RWPE1 (cell line): ENCODE measurements around the gene WSCD2.

Experiments used
- CTCF ChIA-PET: fragments of 350-600 bp; sonication (Branson Sonifier 250); formaldehyde crosslinking; extraction: SDS; loops from one replicate; lab custom pipeline; 2021; lab: Yijun Ruan, JAX
- POLR2A ChIA-PET: fragments of 400-600 bp; formaldehyde crosslinking; extraction: SDS; loops from one replicate; lab custom pipeline; 2020; ENCODE audit warnings: antibody characterized with exemption; ENCODE audit not compliant: low non-redundant PET; lab: Yijun Ruan, JAX
- DNase-seq: peaks from one replicate; pipeline ENCODE4 v3.0.0; 2012; ENCODE audit warnings: low spot score
- H3K27ac ChIP-seq: fragments of 450-650 bp; 2 replicates; pipeline ENCODE4 v1.5.1; 2017
- TF ChIP-seq, protein P1 (sequence below): fragments of 450-650 bp; conservative IDR thresholded peaks from 2 replicates; pipeline ENCODE4 v1.5.1; 2017; ENCODE audit warnings: low read depth, mild to moderate bottlenecking

WSCD2 gene

DNA sequence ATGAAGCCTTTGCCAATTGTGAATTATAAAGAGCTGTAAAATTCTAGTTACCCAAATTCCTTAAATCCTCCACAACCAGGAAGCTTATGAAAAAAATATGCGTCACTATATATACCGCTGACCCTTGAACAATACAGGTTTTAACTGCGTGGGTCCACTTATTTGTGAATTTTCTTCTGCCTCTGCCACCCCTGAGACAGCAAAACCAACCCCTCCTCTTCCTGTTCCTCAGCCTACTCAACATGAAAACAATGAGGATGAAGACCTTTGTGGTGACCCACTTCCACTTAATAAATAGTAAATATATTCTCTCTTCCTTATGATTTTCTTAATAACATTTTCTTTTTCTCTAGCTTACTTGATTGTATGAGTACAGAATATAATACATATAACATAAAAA lies 167.9 kb downstream of the WSCD2 start:
- DNase-seq = no peak
- TF ChIP-seq, protein P1, sequence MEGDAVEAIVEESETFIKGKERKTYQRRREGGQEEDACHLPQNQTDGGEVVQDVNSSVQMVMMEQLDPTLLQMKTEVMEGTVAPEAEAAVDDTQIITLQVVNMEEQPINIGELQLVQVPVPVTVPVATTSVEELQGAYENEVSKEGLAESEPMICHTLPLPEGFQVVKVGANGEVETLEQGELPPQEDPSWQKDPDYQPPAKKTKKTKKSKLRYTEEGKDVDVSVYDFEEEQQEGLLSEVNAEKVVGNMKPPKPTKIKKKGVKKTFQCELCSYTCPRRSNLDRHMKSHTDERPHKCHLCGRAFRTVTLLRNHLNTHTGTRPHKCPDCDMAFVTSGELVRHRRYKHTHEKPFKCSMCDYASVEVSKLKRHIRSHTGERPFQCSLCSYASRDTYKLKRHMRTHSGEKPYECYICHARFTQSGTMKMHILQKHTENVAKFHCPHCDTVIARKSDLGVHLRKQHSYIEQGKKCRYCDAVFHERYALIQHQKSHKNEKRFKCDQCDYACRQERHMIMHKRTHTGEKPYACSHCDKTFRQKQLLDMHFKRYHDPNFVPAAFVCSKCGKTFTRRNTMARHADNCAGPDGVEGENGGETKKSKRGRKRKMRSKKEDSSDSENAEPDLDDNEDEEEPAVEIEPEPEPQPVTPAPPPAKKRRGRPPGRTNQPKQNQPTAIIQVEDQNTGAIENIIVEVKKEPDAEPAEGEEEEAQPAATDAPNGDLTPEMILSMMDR = no peak
- ChIA-PET POLR2A (no interaction called here), CTCF (interaction anchor here (0.6 kb wide), 1 partner anchor 8 kb away, joined by 3 read pairs; no protein-coding TSS in a partner anchor)
- no peak overlapping the region for H3K27ac ChIP-seq

DNA sequence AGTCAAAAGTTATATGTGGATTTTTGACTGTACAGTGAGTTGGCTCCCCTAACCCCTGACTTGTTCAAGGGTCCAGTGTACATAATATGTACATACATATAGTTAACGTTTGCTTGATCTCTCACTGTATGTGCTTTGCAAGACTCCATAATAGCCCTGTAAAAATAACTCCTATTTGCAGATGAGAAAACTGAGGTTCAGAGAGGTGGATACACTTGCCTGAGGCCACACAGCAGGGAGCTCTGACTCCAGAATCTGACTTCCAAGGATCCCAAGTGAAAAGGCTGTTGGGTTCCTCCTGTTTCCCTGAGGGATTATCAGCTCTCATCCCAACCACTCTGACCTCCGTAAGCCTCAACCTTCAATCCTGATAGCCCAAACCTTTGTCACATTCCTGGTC lies 168.3 kb downstream of the WSCD2 start:
- no peak overlapping the region for H3K27ac ChIP-seq
- CTCF ChIA-PET = no interaction called here
- DNase-seq = no peak
- TF ChIP-seq, protein P1 = no peak
- POLR2A ChIA-PET = no interaction called here

- ChIA-PET POLR2A (no interaction called here), CTCF (no interaction called here)
- no peak for DNase-seq
- TF ChIP-seq, protein P1 = no peak
- H3K27ac ChIP-seq = no peak overlapping the region
Measured at GRCh38 chr12:108297895-108298760, 169.0 kb downstream of the WSCD2 start.

DNA sequence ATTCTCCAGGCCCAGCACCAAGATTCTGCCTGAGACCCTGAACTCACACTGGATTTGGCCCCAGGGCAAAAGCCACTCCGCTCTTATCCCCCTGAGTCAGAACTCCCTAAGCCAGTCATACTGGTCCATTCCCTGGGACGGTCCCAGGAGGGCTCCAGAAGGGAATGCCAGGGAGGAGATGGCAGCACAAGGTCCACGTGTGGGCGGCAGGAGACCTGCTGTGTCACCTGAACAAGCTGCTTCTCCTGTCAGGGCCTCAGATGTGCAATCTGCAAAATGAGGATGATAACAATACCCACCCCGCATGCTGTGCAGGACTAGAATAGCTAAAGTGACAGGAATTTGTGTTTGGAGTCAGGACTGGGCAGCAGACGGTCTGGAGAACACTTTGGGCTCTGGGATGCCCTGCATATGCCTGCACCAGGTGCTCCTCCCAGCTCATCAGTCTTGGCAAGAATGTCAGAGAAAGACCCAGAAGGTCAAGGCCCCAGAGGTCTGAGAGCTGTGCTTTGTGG lies 169.7 kb downstream of the WSCD2 start:
- no peak for DNase-seq
- H3K27ac ChIP-seq = no peak overlapping the region
- CTCF ChIA-PET = no interaction called here
- TF ChIP-seq, protein P1 = no peak
- POLR2A ChIA-PET = no interaction called here

DNA sequence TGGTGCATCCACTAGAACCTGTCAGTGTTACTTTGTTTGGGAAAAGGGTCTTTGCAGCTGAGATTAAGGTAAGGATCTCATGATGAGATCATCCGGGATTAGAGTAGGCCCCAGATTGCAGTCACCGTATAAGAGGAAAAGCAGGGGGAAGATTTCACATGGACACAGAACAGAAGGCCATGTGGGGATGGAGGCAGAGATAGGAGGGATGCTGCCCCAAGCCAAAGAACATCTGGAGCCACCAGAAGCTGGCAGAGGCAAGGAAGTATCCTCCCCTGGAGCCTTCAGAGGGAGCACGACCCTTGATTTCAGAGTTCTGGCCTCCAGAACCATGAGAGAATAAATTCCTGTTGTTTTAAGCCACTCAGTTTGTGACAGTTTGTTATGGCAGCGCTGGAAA lies 170.4 kb downstream of the WSCD2 start:
- TF ChIP-seq, protein P1 = no peak

More for the DNA sequence above, 170.4 kb downstream of the WSCD2 start:
- no peak overlapping the region for H3K27ac ChIP-seq
- no peak for DNase-seq
- CTCF ChIA-PET = no interaction called here
- POLR2A ChIA-PET = no interaction called here
